HG03196 (cell line): Measurements from ENCODE around the gene ACTN2.

Source experiments
- ATAC-seq: cut with Tn5 transposase; IDR thresholded peaks from one replicate; pipeline ENCODE4 v1.9.1; 2021; ENCODE audit not compliant: unreplicated experiment

Gene ACTN2

DNA sequence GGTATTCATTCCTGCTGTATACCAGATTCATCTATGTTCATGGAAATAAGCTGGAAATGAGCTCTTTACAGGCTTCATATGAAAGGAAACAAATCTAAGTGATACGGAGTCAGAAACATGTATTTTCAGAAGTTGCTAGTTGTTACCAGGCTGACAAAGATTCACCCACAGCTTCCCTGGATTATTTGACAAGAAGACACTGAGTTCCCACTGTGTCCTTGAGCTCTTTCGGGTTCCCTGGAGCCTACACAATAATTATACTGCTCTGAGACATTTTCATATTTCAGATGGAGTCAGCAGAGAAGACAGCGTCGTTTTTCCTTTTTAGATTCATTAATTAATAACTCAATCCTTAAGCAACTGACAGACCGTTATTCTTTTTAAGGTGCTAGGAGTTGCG is 79.5 kb downstream of the ACTN2 start:
- ATAC-seq, result no peak

DNA sequence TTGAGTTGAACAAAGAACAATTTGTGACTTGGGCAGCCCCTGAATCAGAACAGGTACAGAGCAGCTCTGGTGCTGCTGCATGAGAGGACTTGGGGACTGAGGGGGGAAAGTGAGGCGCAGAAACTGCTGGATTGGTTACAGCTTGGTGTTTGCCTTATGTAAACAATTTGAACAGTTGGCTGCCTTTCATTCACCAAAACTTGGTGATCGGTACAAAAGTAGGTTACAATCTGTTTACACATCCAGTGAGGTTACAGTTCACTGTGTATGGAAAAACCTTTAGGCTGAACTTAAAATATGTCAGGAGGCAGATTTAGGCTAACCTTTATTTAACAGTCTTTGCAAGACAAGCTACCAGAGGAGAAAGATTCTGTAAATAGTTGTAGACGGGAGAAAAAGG is 80.2 kb downstream of the ACTN2 start:
- ATAC-seq, result no peak

DNA sequence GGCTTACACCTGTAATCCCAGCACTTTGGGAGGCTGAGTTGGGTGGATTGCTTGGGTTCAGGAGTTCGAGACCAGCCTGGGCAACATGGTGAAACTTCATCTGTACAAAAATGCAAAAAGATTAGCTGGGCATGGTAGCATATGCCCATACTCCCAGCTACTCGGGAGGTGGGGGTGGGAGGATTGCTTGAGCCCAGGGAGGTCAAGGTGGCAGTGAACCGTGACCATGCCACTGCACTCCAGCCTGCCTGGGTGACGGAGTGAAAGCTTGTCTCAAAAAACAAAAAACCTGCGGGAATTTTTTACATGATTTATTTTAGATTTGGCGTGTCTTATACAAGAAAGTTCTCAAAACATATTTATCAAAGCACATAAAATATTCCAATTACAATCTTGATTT is 81.0 kb downstream of the ACTN2 start:
- no peak for ATAC-seq

DNA sequence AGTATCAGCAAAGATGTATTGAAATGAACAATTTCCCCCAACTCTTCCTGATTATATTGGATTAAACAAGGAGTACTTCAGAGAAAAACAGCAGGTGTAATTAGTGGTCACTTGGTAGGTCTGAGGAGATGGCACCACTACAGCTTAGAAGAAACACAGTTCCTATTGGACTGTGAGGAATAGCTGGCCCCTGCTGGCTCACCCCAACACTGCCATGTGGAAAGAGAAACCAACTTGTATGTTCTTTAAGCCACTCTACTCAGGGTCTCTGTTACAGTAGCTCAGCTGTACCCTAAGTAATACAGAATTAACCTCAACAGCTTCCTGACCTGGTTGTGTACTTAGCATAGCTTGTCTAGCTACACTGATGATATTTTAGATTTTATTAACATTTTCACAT is 82.3 kb downstream of the ACTN2 start:
- no peak for ATAC-seq

DNA sequence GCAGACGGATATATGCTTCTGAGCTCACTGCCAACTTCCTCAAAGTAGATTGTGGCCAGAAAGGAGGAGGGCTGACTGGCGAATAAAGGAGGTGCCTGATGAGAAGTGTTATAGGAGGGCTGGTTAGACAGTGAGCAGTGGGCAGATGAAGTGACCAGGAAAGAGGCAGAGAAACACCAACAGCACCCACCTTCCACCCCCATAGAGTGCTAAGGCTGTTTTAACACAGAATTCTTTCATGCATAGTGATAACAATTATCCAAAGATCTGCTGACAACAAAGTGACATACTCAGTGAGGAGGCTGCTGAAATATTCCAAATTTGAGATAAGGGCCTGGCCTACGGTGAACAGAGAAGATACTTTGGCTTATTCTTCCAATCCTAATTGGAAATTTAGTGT is 87.6 kb downstream of the ACTN2 start:
- ATAC-seq, result no peak

DNA sequence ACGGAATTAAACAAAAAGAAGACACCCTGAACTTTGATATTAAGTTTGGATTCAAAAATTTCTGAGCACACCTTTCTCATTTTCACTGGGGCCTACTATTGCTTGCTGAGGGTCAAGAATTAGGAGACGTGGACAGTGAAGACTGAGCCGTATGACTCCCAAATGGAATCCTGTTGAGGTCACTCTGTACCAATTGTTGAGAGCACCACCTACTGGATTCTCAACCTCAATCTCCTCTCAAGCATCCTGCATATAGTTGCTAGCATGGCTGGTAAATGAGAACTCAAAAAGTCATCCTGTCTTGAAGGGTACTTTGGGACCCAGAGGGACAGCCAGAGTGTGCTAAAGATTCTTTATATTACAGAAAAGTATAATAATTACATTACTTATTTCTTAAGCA is 88.6 kb downstream of the ACTN2 start:
- no peak for ATAC-seq

DNA sequence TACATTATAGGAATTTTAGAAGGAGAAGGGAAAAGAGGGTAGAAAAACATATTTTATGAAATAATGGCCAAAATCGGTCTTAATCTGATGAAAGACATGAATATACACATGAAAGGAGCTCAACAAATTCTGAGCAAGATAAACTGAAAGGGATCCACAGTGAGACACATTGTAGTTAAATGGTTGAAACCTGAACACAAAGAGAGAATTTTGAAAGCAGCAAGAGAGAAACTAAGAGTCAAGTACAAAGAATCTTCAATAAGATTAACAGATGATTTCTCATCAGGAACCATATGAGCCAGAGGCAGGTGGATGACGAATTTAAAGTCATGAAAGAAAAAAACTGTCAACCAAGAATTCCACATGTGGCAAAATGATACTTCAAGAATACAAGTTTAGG is 93.0 kb downstream of the ACTN2 start:
- no peak for ATAC-seq

DNA sequence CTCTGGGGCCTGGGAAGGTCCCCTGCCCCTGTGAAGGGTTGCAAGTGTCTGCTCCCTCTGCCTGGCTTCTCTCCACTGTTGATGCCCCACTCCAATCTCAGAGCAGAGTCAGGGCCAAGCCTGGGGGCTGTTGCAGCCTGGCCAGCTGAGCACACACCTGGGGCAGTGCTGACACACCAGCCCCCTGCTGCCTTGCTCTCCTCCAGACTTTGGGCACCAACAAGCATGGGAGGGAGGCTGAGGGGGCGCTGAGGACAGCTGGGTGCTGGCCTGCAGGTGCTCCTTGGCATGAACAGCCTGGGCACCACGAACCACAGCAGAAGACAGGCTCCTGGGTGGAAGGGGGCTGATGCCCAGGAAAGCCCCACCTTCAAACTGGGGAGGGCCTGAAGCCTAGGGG is 99.2 kb downstream of the ACTN2 start:
- ATAC-seq, result no peak

DNA sequence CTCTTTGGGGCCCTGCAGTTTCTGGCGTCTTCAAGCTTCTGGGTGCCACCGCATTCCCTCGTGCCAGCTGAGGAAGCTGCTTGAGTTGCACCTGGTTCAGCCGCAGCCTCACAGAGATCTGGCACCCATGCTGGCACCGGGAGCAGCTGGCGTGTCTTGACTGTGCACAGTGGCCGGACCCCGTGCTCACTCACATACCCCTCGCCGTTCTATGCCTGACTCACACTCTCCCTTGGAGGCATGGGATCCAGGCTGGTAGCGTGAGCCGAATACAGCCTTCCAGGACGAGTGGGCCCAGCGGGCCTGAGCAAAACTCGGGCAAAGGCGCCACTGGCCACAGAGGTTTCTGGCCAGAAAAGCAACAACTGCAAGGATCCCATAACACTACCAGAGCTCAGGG is 100.2 kb downstream of the ACTN2 start:
- ATAC-seq, result no peak

DNA sequence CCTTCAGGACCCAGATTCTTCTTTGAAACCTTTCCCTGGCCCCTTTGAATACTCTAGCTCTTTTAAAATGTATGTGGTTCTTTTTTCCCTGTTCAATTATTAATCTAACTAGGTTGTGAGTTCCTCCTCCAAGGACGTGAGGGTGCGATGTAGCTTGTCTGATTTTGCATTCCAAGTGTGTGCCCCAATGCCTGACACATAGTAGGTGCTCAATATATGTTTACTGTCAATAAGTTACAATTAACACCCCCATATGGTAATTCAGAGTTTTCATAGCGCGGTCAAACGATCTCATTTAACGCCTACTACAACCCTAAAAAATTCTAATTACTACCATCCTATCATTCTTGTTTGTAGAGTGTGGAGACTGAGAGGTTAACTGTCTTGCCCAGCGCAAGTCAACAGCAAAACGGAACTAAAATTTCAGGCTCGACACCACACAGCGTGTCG is 108.3 kb downstream of the ACTN2 start:
- no peak for ATAC-seq

DNA sequence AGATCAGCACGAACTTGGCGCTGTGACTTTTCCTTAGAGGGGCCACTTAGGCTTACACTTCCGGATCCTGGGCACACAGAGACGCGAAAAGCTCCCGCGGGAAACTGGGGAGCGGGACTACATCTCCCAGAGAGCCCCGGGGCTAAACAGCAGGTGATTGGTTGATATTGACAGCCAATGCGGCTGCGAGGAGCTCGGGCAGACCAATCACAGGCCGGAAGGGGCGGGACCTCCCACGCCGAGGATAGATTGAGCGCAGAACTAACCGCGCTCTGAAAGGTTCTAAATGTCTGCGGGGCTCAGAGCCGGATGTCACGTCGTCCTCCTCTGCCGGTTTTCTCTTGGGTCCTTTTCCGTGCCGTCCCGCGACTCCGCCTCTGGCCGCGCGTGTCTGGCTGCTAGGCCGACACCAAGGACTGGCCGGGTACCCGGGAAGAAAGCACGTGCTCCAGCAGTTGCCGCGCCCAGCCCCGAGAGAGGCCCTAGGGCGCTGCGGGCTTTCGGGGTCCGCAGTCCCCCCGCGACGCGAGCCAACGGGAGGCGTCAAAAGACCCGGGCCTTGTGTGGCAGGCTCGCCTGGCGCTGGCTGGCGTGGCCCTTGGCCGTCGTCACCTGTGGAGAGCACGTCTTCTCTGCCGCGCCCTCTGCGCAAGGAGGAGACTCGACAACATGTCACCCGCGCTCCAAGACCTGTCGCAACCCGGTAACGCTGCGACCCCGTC is 108.9 kb downstream of the ACTN2 start, which contains the start of gene MTR:
Gene MTR, plus strand, starts transcription at position 258 of the 722 bp plus-strand sequence. Its CDS starts 412 bp downstream, at position 670.
- ATAC-seq, result peak; percentile 99

DNA sequence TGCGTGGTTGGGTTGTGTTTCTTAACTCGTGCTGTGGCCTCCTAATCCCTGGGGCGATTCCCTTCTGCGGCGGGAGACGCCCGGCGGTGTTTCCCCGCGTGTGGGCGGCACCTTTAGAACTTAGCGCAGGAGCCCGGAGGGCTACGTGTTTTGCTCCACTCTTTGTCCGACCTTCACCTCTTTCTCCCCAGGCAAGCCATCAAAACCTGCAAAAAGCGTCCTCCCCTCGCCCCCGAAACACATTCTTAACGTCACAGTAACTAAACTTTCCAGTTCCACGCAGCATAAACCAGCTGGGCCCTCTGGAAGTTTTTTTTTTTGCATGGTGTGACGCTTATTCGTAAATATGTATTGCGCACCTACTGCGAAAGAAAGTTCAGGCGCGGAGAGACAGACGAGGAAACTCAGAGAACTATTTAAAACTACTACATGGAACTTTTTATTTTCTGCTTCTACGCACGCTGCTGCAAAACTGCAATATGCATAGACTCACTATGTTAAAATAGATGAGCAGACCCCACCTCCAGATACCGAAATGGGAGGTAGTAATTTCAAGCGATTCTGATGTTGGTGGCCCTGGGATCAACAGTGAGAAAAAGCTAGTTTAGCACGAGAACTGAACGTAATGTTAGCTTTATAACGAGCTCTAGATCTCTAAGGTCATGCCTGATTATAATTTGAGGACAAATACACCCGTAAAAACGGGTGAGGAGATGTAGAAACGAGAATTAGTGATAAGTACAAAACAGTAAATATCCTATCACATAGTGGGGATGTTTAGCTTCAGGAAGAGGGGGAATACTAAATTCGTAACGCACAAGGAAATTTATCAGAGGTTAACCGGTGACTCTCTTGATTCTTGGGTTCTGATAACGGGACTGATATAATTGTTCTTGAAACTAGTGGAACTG is 109.7 kb downstream of the ACTN2 start:
- ATAC-seq, result peak; percentile 38

DNA sequence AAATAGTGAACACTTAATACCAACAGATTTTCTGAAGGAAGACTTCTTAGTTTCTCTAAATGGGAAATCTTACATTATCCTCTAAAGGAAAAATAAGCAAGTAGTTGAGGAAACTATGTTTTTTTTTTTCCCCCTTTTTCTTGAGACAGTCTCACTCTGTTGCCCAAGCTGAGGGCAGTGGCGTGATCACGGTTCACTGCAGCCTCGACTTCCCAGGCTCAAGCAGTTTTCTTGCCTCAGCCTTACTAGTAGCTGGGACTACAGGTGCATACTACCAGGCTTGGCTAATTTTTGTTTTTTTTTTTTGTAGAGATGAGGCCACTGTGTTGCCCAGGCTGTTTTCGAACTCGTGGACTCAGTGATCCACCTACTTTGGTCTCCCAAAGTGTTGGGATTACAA is 112.7 kb downstream of the ACTN2 start:
- no peak for ATAC-seq

DNA sequence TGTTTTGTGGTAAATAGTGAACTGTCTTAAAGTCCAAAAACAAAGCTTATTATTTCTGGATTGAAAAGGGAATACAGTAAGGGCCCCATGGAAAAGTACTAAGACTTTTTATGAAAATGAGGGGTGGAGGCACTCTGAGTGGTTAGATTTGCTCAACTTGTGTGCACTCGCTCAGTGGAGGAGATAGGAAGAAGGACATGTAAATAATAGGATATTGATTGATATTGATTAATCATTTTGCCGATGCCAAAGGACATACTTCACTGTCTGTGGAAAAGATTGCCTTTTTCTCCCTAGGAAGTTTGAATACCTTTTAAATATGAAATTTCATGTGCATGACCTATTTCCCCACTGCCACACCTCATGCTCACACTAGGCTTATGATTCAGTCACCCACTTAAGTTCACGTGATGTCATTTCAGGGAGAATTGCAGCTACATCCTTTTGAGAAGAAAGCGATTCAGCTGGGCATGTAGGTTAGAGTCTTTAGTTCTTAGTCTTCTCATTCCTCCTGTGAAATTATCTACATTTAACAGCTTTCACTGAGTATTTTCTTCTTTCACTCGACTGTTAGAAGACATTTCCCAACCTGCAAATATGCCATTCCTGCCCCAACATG is 113.8 kb downstream of the ACTN2 start:
- ATAC-seq, result no peak

DNA sequence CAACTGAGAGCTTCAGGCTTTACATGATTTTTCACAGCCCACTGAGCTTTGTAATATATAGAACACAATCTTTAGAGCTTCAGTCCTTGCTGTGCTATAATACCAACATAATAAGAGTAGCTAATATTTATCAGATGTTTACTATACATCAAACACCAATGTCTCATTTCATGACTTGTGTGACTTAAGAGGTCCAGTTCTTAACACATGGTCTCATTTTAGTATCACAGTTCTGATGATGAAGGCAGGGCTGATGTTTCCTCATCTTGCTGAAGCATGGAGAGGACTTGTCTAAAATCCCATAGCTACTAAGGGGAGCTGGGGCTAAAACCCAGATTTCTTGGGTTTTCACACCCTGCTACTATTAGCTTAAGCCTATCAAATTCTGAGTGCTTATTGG is 114.3 kb downstream of the ACTN2 start:
- ATAC-seq, result no peak

DNA sequence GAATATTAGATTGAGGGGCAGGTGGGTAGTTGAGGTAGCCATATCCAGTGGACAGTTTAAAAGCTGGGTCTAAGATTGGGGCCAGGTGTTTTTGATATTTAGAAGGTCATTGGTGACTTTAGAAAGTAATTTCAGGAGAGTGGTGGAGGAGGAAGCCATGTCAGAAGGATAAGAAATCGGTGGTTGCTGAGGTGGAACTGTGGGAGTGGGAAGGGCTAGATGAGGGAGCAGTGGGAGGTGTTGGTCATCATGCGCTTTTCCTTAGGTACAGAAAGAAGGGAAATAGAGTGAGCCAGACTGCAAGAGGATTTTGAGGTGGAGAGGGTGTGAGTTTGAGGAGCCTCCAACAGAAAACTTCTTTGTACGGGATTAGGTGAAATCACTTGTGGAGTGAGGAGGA is 116.0 kb downstream of the ACTN2 start:
- no peak for ATAC-seq

DNA sequence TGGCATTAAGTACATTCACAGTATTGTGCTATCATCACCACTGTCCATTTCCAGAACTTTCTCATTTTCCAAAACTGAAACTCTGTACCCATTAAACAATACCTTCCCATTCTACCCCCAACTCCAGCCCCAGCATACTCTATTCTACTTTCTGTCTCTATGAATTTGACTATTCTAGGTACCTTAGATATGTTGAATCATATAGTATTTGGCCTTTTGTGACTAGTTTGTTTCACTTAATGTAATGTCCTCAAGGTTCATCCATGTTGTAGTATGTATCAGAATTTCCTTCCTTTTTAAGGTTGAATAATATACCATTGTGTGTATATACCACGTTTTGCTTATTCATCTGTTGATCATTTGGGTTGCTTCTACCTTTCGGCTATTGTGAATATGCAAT is 120.3 kb downstream of the ACTN2 start:
- ATAC-seq, result no peak

DNA sequence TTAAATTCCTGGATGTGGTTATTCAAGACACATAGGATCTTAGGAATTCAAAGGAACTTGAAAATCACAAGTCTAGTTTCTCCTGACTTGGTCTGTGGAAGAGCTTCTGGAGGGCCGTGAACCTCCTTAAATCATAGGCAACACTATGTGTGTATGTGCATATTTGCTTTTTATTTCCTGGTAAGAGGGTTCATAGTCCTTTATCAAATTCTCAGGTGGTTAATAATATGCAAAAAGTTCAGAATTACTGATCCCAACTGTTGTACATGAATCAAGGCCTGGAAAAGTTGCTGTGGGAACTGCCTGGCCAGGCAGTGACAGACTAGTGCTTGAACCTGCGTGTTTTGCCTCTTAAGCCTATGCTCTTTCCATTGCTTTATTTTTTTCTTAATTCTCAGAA is 121.7 kb downstream of the ACTN2 start:
- no peak for ATAC-seq

DNA sequence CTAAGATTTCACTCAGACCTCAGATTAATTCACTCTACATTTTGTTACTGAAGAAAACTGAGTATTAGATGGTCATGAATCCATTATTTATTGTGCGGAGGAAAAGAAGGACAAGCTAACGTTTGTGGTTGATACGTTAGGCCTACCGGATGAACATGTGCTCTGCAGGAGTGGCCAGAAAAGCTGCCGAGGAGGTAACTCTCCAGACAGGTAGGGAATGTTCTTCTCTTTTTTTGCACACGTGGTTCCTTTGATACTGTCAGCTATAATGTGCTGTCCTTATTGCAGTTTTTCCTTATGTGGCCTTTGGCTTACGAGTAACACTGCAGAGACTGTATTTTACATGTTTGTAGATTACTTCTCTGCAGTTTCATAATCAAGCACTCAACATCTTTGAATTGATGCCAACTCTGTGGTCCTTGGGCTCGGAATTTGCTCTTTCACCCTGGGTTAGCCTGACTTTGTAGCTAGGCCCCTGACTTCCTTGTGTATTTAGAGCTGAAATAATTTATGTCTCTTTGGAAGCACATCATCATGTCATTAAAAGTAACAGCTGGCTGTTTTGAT is 122.3 kb downstream of the ACTN2 start:
- ATAC-seq, result no peak

DNA sequence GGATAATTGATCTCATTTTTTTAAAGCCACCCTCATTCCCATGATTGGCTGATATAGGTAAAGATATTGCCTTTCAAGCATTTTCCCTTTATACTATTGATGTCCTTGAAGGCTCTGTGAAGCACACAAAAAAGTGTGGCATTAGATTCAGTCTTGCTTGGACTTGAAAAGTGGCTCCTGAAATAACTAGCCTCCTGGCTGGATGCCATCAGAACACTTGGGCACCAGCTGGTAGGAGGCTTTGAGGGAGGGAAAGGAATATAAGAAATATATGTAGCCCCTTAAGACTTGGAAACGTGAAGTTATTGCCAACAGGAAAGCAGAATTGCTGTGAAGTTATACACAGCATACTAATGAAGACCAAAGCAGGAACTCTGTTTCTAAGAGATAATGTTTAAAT is 122.8 kb downstream of the ACTN2 start:
- ATAC-seq, result no peak

DNA sequence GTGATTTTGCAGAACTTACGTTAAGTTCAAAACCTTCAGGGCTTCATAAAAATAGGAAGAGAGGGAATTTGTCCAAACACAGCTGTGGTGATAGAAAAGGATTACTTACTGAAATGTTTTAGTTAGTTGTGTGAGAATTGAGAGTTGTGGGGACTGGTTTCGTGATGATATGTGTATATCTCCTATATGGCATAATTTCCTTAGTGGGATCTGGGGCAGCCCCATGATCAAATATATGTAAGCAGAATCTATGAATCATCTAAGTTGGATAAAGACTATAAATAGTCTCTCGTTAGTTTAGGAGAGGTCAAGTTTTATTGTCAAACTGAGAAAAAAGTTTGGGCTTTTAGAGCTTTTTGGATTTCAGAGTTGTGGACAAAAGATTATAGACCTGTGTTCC is 123.7 kb downstream of the ACTN2 start:
- no peak for ATAC-seq
